ENCODE data around the gene PYCARD. TPM values are rescaled to one million over a fixed set of nuclear protein-coding genes. Genes with fewer than 3 reads are reported as not detected.
"Not testable (repeated sequence)": the region's sequence is repeated elsewhere in the genome, so short reads cannot be mapped to it uniquely, and the experiment has no call there.

The PYCARD gene
- total and polyA plus RNA-seq, 2 experiments from 2014 or later, result 24.3 to 28.1 TPM

DNA sequence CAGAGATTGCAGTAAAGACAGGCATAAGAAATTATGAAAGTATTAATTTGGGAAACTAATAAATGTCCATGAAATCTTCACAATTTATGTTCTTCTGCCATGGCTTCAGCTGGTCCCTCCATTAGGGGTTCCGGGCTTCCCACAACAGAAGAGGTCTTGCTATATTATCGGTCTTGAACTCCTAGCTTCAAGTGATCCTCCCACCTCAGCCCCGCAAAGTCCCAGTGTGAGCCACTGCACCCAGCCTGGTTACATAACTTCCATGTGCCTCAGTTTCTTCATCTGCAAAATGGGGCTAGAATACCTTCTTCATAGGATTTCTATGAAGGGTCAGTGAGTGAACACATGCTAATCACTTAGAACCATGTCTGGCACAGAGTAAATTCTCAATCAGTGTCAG is 43.7 kb upstream of the PYCARD start:
- H3K4me2 ChIP-seq (ENCODE audit: unreplicated experiment), result no peak overlapping the region
- H3K27ac ChIP-seq, result no peak overlapping the region
- no peak overlapping the region for H3K9ac ChIP-seq
- 78 to 84% methylated on average over 3 of the region's 3 CpGs for WGBS, 2 experiments (ENCODE audit: low coverage in 1 of 2, low lambda C conversion rate in 2 of 2, missing lambda C conversion rate in 2 of 2)
- no peak overlapping the region for H2AFZ ChIP-seq
- no peak for TF ChIP-seq EZH2phosphoT487 (IDR thresholded peaks at IDR 0.05; ENCODE audit: insufficient read depth, low read depth)
- TF ChIP-seq EZH2 (IDR thresholded peaks at IDR 0.05; ENCODE audit: insufficient read depth, poor library complexity, severe bottlenecking), result no peak
- no peaks in the 10 kb centered on the region for H3K9me2 ChIP-seq (ENCODE audit: insufficient read depth)
- H3K9me3 ChIP-seq (ENCODE audit: low read depth), result no peaks in the 10 kb centered on the region
- H3K4me1 ChIP-seq (ENCODE audit: insufficient read depth), result no peaks in the 10 kb centered on the region
- H3K79me2 ChIP-seq (ENCODE audit: insufficient read depth), result no peaks in the 10 kb centered on the region
- peaks cover 21% of the 10 kb centered on the region for H3K27me3 ChIP-seq (replicated peaks; ENCODE audit: insufficient read depth)
- no peak for DNase-seq
- H3K4me3 ChIP-seq, result no peak overlapping the region
- in situ Hi-C loops (cut with MboI), result no loop called here
- no peaks in the 10 kb centered on the region for H3F3A ChIP-seq (ENCODE audit: insufficient read depth)
- H3K36me3 ChIP-seq (ENCODE audit: low read depth), result no peaks in the 10 kb centered on the region
- H4K20me1 ChIP-seq (ENCODE audit: insufficient read depth), result no peaks in the 10 kb centered on the region

DNA sequence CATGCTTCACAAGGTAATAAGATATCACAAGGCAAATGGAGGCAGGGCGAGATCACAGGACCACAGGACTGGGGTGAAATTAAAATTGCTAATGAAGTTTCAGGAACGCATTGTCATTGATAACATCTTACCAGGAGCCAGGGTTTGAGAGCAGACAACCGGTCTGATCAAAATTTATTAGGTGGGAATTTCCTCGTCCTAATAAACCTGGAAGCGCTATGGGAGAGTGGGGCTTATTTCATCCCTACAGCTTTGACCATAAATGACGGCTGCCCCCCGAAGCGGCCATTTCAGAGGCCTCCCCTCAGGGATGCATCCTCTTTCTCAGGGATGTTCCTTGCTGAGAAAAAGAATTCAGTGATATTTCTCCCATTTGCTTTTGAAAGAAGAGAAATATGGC is 43.0 kb upstream of the PYCARD start:
- WGBS, 2 experiments (ENCODE audit: low coverage in 1 of 2, low lambda C conversion rate in 2 of 2, missing lambda C conversion rate in 2 of 2), result 15 to 17% methylated on average over 8 of the region's 8 CpGs
- H3K4me1 ChIP-seq (ENCODE audit: insufficient read depth); H3K9ac ChIP-seq; H3K4me2 ChIP-seq (ENCODE audit: unreplicated experiment); H3K36me3 ChIP-seq (ENCODE audit: low read depth); H3K9me3 ChIP-seq (ENCODE audit: low read depth); DNase-seq; H3K4me3 ChIP-seq; H3F3A ChIP-seq (ENCODE audit: insufficient read depth); H2AFZ ChIP-seq; in situ Hi-C loops (cut with MboI); H3K9me2 ChIP-seq (ENCODE audit: insufficient read depth); H3K27ac ChIP-seq; H4K20me1 ChIP-seq (ENCODE audit: insufficient read depth); H3K79me2 ChIP-seq (ENCODE audit: insufficient read depth): not testable (repeated sequence)
- peaks cover 21% of the 10 kb centered on the region for H3K27me3 ChIP-seq (replicated peaks; ENCODE audit: insufficient read depth)

DNA sequence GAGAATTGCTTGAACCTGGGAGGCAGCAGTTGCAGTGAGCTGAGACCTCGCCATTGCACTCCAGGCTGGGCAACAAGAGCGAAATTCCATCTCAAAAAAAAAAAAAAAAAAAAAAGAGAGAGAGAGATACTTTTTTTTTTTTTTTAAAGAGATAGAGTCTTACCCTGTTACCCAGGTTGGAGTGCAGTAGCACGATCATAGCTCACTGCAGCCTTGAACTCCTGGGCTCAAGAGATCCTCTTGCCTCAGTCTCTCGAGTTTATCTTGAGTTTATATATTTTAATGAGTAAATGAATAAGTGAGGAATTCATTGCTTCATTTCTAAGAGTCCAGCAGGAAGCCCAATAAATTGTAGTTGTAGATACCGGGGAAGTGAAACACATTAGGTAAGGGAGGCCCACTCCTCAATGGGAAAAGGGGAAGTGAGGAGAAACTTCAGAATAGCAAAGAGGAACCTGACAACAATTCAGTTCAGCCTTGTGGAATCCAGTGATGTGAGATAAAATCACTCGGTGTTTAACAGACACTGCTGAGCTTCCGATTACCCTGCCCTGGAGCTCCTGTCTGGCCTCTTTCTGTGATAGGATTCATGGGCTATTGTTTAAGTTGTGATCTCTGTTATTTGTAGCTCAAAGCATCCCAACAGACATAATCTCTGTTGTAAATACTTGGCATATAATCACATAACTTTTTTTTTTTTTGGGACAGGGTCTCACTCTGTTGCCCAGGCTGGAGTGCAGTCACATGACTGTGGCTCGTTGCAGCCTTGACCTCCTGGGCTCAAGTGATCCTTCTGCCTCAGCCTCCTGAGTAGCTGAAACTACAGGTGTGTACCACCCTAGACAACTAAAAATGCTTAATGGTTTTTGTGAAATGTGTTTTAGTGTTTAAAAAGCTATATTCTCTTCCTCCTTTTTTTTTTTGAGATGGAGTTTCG is 41.4 kb upstream of the PYCARD start:
- no peak overlapping the region for H3K27ac ChIP-seq
- H4K20me1 ChIP-seq (ENCODE audit: insufficient read depth), result no peaks in the 10 kb centered on the region
- H3K27me3 ChIP-seq (replicated peaks; ENCODE audit: insufficient read depth), result peaks cover 21% of the 10 kb centered on the region
- no peak overlapping the region for H2AFZ ChIP-seq
- in situ Hi-C loops (cut with MboI), result no loop called here
- no peak for DNase-seq
- H3K79me2 ChIP-seq (ENCODE audit: insufficient read depth), result no peaks in the 10 kb centered on the region
- H3K9ac ChIP-seq, result no peak overlapping the region
- H3K4me1 ChIP-seq (ENCODE audit: insufficient read depth), result no peaks in the 10 kb centered on the region
- H3K36me3 ChIP-seq (ENCODE audit: low read depth), result no peaks in the 10 kb centered on the region
- no peaks in the 10 kb centered on the region for H3K9me2 ChIP-seq (ENCODE audit: insufficient read depth)
- H3K9me3 ChIP-seq (ENCODE audit: low read depth), result no peaks in the 10 kb centered on the region
- H3K4me3 ChIP-seq, result no peak overlapping the region
- no peaks in the 10 kb centered on the region for H3F3A ChIP-seq (ENCODE audit: insufficient read depth)
- WGBS, 2 experiments (ENCODE audit: low coverage in 1 of 2, low lambda C conversion rate in 2 of 2, missing lambda C conversion rate in 2 of 2), result 33 to 36% methylated on average over 8 to 9 of the region's 9 CpGs
- TF ChIP-seq EZH2 (IDR thresholded peaks at IDR 0.05; ENCODE audit: insufficient read depth, poor library complexity, severe bottlenecking) (no peak), EZH2phosphoT487 (IDR thresholded peaks at IDR 0.05; ENCODE audit: insufficient read depth, low read depth) (no peak)
- no peak overlapping the region for H3K4me2 ChIP-seq (ENCODE audit: unreplicated experiment)

DNA sequence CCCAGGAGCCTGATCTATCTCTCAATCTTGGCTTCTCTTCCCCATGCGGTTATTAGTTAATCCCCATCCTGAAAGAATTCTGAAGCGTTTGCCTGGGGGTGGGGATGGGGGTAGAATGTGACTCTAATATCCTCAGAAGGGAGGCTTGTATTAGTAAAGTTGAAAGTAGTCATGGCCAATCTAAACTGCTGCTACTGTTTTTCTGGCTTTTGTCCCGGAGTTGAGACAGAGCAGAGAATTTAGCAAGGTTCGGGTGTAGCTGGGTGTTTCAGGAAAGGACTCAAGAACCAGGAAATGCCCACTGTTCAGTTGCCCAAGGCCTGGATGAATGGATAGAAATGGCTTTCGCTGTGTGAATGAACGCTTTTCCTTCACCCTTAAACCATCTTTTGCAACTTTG is 39.6 kb upstream of the PYCARD start:
- in situ Hi-C loops (cut with MboI), result no loop called here
- WGBS, 2 experiments (ENCODE audit: low coverage in 1 of 2, low lambda C conversion rate in 2 of 2, missing lambda C conversion rate in 2 of 2), result 48 to 51% methylated on average over 6 of the region's 6 CpGs
- H2AFZ ChIP-seq, result no peak overlapping the region
- no peaks in the 10 kb centered on the region for H3K4me1 ChIP-seq (ENCODE audit: insufficient read depth)
- peaks cover 21% of the 10 kb centered on the region for H3K27me3 ChIP-seq (replicated peaks; ENCODE audit: insufficient read depth)
- no peaks in the 10 kb centered on the region for H3F3A ChIP-seq (ENCODE audit: insufficient read depth)
- no peaks in the 10 kb centered on the region for H3K9me3 ChIP-seq (ENCODE audit: low read depth)
- H3K4me3 ChIP-seq, result no peak overlapping the region
- no peaks in the 10 kb centered on the region for H3K9me2 ChIP-seq (ENCODE audit: insufficient read depth)
- no peaks in the 10 kb centered on the region for H3K79me2 ChIP-seq (ENCODE audit: insufficient read depth)
- no peaks in the 10 kb centered on the region for H3K36me3 ChIP-seq (ENCODE audit: low read depth)
- TF ChIP-seq EZH2phosphoT487 (IDR thresholded peaks at IDR 0.05; ENCODE audit: insufficient read depth, low read depth), result no peak
- TF ChIP-seq EZH2 (IDR thresholded peaks at IDR 0.05; ENCODE audit: insufficient read depth, poor library complexity, severe bottlenecking), result no peak
- H4K20me1 ChIP-seq (ENCODE audit: insufficient read depth), result no peaks in the 10 kb centered on the region
- no peak overlapping the region for H3K4me2 ChIP-seq (ENCODE audit: unreplicated experiment)
- DNase-seq, result peak; percentile 23
- H3K27ac ChIP-seq, result no peak overlapping the region
- H3K9ac ChIP-seq, result no peak overlapping the region

All from GM23248 (cell line).